OCI-LY7 (cell line): ENCODE measurements around the gene EDEM2. TPM values are rescaled to one million over a fixed set of nuclear protein-coding genes. Genes with fewer than 3 reads are reported as not detected.

ENCODE experiments used
- BruUV-seq: library from RNA; stranded (reverse); fragments of 400-500 nt; replicated peaks from 2 replicates; lab custom pipeline; 2021; lab: Mats Ljungman, UMichigan
- CTCF ChIA-PET: fragments of 300-600 bp; sonication (Branson Sonifier 250); formaldehyde crosslinking; loops from one replicate; lab custom pipeline; 2022; ENCODE audit warnings: antibody characterized with exemption; ENCODE audit not compliant: unreplicated experiment; lab: Charles Lee
- POLR2A ChIA-PET: fragments of 300-600 bp; sonication (Branson Sonifier 250); formaldehyde crosslinking; loops from one replicate; lab custom pipeline; 2022; ENCODE audit warnings: antibody characterized with exemption; lab: Charles Lee
- DNase-seq: peaks from one replicate; pipeline ENCODE4 v3.0.0-alpha.2; 2015; ENCODE audit warnings: low spot score
- H2AFZ ChIP-seq: fragments of 200-600 bp; sonication (generic), shearing (Covaris generic); 2 replicates; pipeline ENCODE4 v1.6.1; 2014; ENCODE audit warnings: mild to moderate bottlenecking, antibody characterized with exemption, low read length, moderate library complexity
- H3K27ac ChIP-seq: fragments of 200-600 bp; sonication (generic); 2 replicates; pipeline ENCODE4 v1.5.1; 2014; ENCODE audit warnings: mixed run types, low read depth, mild to moderate bottlenecking, moderate library complexity, low read length, inconsistent platforms; ENCODE audit not compliant: poor library complexity, severe bottlenecking
- H3K36me3 ChIP-seq: fragments of 200-600 bp; sonication (generic); 2 replicates; pipeline ENCODE4 v1.6.1; 2014; ENCODE audit warnings: mild to moderate bottlenecking, antibody characterized with exemption, low read length, moderate library complexity, mixed read lengths; ENCODE audit not compliant: insufficient read depth
- H3K4me1 ChIP-seq: fragments of 200-600 bp; sonication (generic); 2 replicates; pipeline ENCODE4 v1.5.1; 2014; ENCODE audit warnings: mild to moderate bottlenecking, low read length; ENCODE audit not compliant: insufficient read depth, poor library complexity, severe bottlenecking
- H3K4me2 ChIP-seq: fragments of 200-600 bp; sonication (generic); 2 replicates; pipeline ENCODE4 v1.6.1; 2014; ENCODE audit warnings: mild to moderate bottlenecking, low read length
- H3K4me3 ChIP-seq: fragments of 200-600 bp; sonication (generic); 2 replicates; pipeline ENCODE4 v1.5.1; 2014; ENCODE audit warnings: mild to moderate bottlenecking, low read depth, low read length; ENCODE audit not compliant: poor library complexity, severe bottlenecking
- H3K79me2 ChIP-seq: fragments of 200-600 bp; sonication (generic); 2 replicates; pipeline ENCODE4 v1.6.1; 2016; ENCODE audit warnings: low read depth, mild to moderate bottlenecking, low read length, moderate library complexity, mixed read lengths; ENCODE audit not compliant: insufficient read depth
- H3K9me2 ChIP-seq: fragments of 200-600 bp; sonication (generic); 2 replicates; pipeline ENCODE4 v1.6.1; 2016; ENCODE audit warnings: mild to moderate bottlenecking, low read length, mixed read lengths; ENCODE audit not compliant: insufficient read depth
- H3K9me3 ChIP-seq: fragments of 200-600 bp; sonication (generic); 2 replicates; pipeline ENCODE4 v1.6.1; 2014; ENCODE audit warnings: mild to moderate bottlenecking, mixed run types, low read length, mixed read lengths
- H4K20me1 ChIP-seq: fragments of 200-600 bp; sonication (generic); 2 replicates; pipeline ENCODE4 v1.6.1; 2014; ENCODE audit warnings: mild to moderate bottlenecking, antibody characterized with exemption, low read length, moderate library complexity, mixed read lengths; ENCODE audit not compliant: insufficient read depth
- CTCF ChIP-seq: fragments of 200-600 bp; sonication (generic); conservative IDR thresholded peaks from 2 replicates; pipeline ENCODE4 v1.5.1; 2014; ENCODE audit warnings: mild to moderate bottlenecking, antibody characterized with exemption, low read length, moderate library complexity, mixed read lengths
- EZH2phosphoT487 ChIP-seq: fragments of 200-600 bp; sonication (generic); IDR thresholded peaks from 2 replicates; pipeline ENCODE4 v1.6.1; 2018; ENCODE audit warnings: low read depth, borderline replicate concordance, mild to moderate bottlenecking, mixed run types, antibody characterized with exemption, low read length, moderate library complexity, mixed read lengths
- intact Hi-C: fragments of 100-400 bp; cut with micrococcal nuclease; formaldehyde crosslinking; loops from one replicate; pipeline ENCODE4 v1.10.0; 2022; ENCODE audit not compliant: unreplicated experiment
- total RNA-seq, 2 experiments: library from RNA; depleted of rRNA in 1 of 2; stranded (reverse); fragments of >200 nt in 1 of 2; shearing (Covaris generic) in 1 of 2; gene quantifications; 2 replicates each; pipeline ENCODE4 v1.2.3, GENCODE V29; 2014 to 2022

Gene EDEM2
- total RNA-seq, 2 experiments from 2014 or later = 19.1 to 23.0 TPM

- TF ChIP-seq EZH2phosphoT487 = no peak
- CTCF ChIA-PET = no interaction called here
- intact Hi-C loops = no loop called here
- H3K9me3 ChIP-seq = no peaks in the 10 kb centered on the region
- no peak overlapping the region for H3K4me3 ChIP-seq
- POLR2A ChIA-PET = interaction anchor here (0.6 to 0.7 kb wide), 2 partner anchors 13 to 349 kb away, joined by 3 to 4 read pairs; partner anchors contain the start of gene C20orf173
- no peaks in the 10 kb centered on the region for H3K9me2 ChIP-seq
- H3K79me2 ChIP-seq = no peaks in the 10 kb centered on the region
- no peaks in the 10 kb centered on the region for H3K36me3 ChIP-seq
- H4K20me1 ChIP-seq = no peaks in the 10 kb centered on the region
- BruUV-seq = no TSS peak
- no peak overlapping the region for H2AFZ ChIP-seq
- no peak overlapping the region for H3K4me2 ChIP-seq
- no peaks in the 10 kb centered on the region for H3K4me1 ChIP-seq
- no peak overlapping the region for H3K27ac ChIP-seq
- DNase-seq = no peak
Observed at GRCh38 chr20:35180266-35180665, 33.1 kb upstream of the EDEM2 start.

- H3K9me2 ChIP-seq = no peaks in the 10 kb centered on the region
- ChIA-PET CTCF (no interaction called here), POLR2A (interaction anchor here (0.6 to 0.7 kb wide), 3 partner anchors 12 to 350 kb away, joined by 3 to 7 read pairs (median 4); partner anchors contain the start of gene C20orf173)
- H3K4me1 ChIP-seq = no peaks in the 10 kb centered on the region
- no peak for DNase-seq
- H3K4me2 ChIP-seq = no peak overlapping the region
- H2AFZ ChIP-seq = no peak overlapping the region
- H3K36me3 ChIP-seq = no peaks in the 10 kb centered on the region
- H4K20me1 ChIP-seq = no peaks in the 10 kb centered on the region
- H3K4me3 ChIP-seq = no peak overlapping the region
- no TSS peak for BruUV-seq
- H3K79me2 ChIP-seq = no peaks in the 10 kb centered on the region
- no peak overlapping the region for H3K27ac ChIP-seq
- intact Hi-C loops = no loop called here
- no peak for TF ChIP-seq EZH2phosphoT487
- no peak for TF ChIP-seq CTCF
- no peaks in the 10 kb centered on the region for H3K9me3 ChIP-seq
Observed at GRCh38 chr20:35179292-35180212, 32.4 kb upstream of the EDEM2 start.

DNA sequence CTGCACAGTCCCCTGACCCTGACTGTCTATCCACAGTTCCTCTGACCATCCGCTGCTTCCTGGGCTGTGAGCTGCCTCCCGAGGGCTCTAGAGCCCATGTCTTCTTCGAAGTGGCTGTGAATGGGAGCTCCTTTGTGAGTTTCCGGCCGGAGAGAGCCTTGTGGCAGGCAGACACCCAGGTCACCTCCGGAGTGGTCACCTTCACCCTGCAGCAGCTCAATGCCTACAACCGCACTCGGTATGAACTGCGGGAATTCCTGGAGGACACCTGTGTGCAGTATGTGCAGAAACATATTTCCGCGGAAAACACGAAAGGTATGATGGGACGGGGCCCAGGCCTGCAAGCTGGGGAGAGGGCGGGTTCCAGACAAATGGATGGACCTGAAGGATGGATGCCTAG lies 29.0 kb upstream of the EDEM2 start:
- ChIA-PET CTCF (no interaction called here), POLR2A (no interaction called here)
- Histone ChIP-seq H3K9me2 (no peaks in the 10 kb centered on the region), H3K27ac (no peak overlapping the region), H3K9me3 (no peaks in the 10 kb centered on the region), H3K36me3 (no peaks in the 10 kb centered on the region), H3K4me1 (no peaks in the 10 kb centered on the region), H3K4me3 (no peak overlapping the region), H3K79me2 (no peaks in the 10 kb centered on the region), H4K20me1 (no peaks in the 10 kb centered on the region), H3K4me2 (no peak overlapping the region), H2AFZ (no peak overlapping the region)
- no TSS peak for BruUV-seq
- DNase-seq = no peak
- intact Hi-C loops = no loop called here
- TF ChIP-seq EZH2phosphoT487 (no peak), CTCF (no peak)
